B cell (primary cell): ENCODE data around the gene GGA3. TPM values are rescaled to one million over a fixed set of nuclear protein-coding genes. Genes with fewer than 3 reads are reported as not detected.

Source experiments
- ATAC-seq: fragments of 200-7000 bp; cut with Tn5 transposase; one replicate; pipeline ENCODE4 v1.10.0; 2021; ENCODE audit warnings: low read depth, mild to moderate bottlenecking, moderate number of reproducible peaks, moderate library complexity
- CTCF ChIA-PET: fragments of 350-600 bp; sonication (Branson Sonifier 250); formaldehyde crosslinking; loops from one replicate; lab custom pipeline; 2021; ENCODE audit warnings: antibody characterized with exemption, inconsistent platforms; lab: Charles Lee
- POLR2A ChIA-PET: fragments of 350-600 bp; sonication (Branson Sonifier 250); formaldehyde crosslinking; loops from one replicate; lab custom pipeline; 2021; ENCODE audit warnings: antibody characterized with exemption; lab: Charles Lee
- DNase-seq: peaks from one replicate; pipeline ENCODE4 v3.0.0; 2013
- H2AFZ ChIP-seq: 2 replicates; pipeline ENCODE4 v1.6.1; 2012; ENCODE audit warnings: mild to moderate bottlenecking, low read depth, low read length; ENCODE audit not compliant: insufficient read depth, poor library complexity, severe bottlenecking
- H3K27ac ChIP-seq, 2 donors: 1 replicate in 1 of 2; 2 replicates in 1 of 2; pipeline ENCODE4 v1.5.1; 2012 to 2013; ENCODE audit warnings: low read length in 2 of 2, mild to moderate bottlenecking in 2 of 2, moderate library complexity in 1 of 2
- H3K27me3 ChIP-seq, 4 experiments: fragments of 200-600 bp in 1 of 4; sonication (generic) in 1 of 4; replicated peaks in 1 of 4; 1 replicate in 2 of 4; 2 replicates in 2 of 4; pipeline versions ENCODE4 v1.6.1 to v1.7.0; 2013 to 2016; ENCODE audit warnings: low read length in 3 of 4, mild to moderate bottlenecking in 2 of 4, mixed read lengths in 1 of 4, moderate library complexity in 1 of 4; ENCODE audit not compliant: insufficient read depth in 4 of 4, control insufficient read depth in 3 of 4; ENCODE audit errors: control extremely low read depth in 1 of 4
- H3K36me3 ChIP-seq, 2 experiments: replicated peaks in 1 of 2; 1 replicate in 1 of 2; 2 replicates in 1 of 2; pipeline versions ENCODE4 v1.6.1 to v1.7.1; 2013; ENCODE audit warnings: low read length in 1 of 2; ENCODE audit not compliant: insufficient read depth in 2 of 2, control insufficient read depth in 1 of 2; ENCODE audit errors: control extremely low read depth in 1 of 2, extremely low read depth in 1 of 2
- H3K4me1 ChIP-seq, 2 donors: fragments of 200-600 bp in 1 of 2; sonication (generic) in 1 of 2; 1 replicate in 1 of 2; 2 replicates in 1 of 2; pipeline versions ENCODE4 v1.5.1 to v1.6.1; 2013 to 2017; ENCODE audit warnings: low read length in 2 of 2; ENCODE audit not compliant: control insufficient read depth in 2 of 2, insufficient read depth in 2 of 2
- H3K4me2 ChIP-seq: replicated peaks from 2 replicates; pipeline ENCODE3; 2012; ENCODE audit warnings: mild to moderate bottlenecking, low read depth, low read length; ENCODE audit not compliant: poor library complexity, severe bottlenecking
- H3K4me3 ChIP-seq, 5 experiments: fragments of 200-600 bp in 1 of 5; sonication (generic) in 1 of 5; 1 replicate in 3 of 5; 2 replicates in 2 of 5; pipeline versions ENCODE4 v1.5.1 to v1.7.0; 2011 to 2016; ENCODE audit warnings: low read length in 4 of 5, mild to moderate bottlenecking in 4 of 5, low read depth in 2 of 5, control low read depth in 1 of 5, moderate library complexity in 1 of 5; ENCODE audit not compliant: insufficient read depth in 1 of 5; ENCODE audit errors: control extremely low read depth in 1 of 5, extremely low read depth in 1 of 5
- H3K79me2 ChIP-seq: fragments of 200-600 bp; sonication (generic); one replicate; pipeline ENCODE4 v1.6.0; 2016; ENCODE audit warnings: low read length; ENCODE audit not compliant: control insufficient read depth, insufficient read depth
- H3K9ac ChIP-seq: fragments of 200-600 bp; sonication (generic); 2 replicates; pipeline ENCODE4 v1.6.1; 2017; ENCODE audit warnings: mild to moderate bottlenecking, low read length, moderate library complexity
- H3K9me3 ChIP-seq, 3 donors: one replicate each; pipeline versions ENCODE4 v1.6.1 to v1.7.1; 2013; ENCODE audit warnings: low read length in 2 of 3; ENCODE audit not compliant: control insufficient read depth in 2 of 3, insufficient read depth in 1 of 3; ENCODE audit errors: control extremely low read depth in 1 of 3
- H4K20me1 ChIP-seq: 2 replicates; pipeline ENCODE4 v1.6.0; 2012; ENCODE audit warnings: mild to moderate bottlenecking, low read length; ENCODE audit not compliant: insufficient read depth, control insufficient read depth, poor library complexity, severe bottlenecking
- H3K27ac Mint-ChIP-seq: one replicate; pipeline ENCODE4 v1.8.0; 2021; ENCODE audit warnings: mixed read lengths
- H3K27me3 Mint-ChIP-seq: one replicate; pipeline ENCODE4 v1.8.0; 2021; ENCODE audit warnings: mixed read lengths
- H3K4me1 Mint-ChIP-seq: one replicate; pipeline ENCODE4 v1.8.0; 2021; ENCODE audit warnings: mixed read lengths
- H3K4me3 Mint-ChIP-seq: one replicate; pipeline ENCODE4 v1.8.0; 2021; ENCODE audit warnings: mixed read lengths
- H3K9me3 Mint-ChIP-seq: one replicate; pipeline ENCODE4 v1.8.0; 2022; ENCODE audit warnings: mixed read lengths; ENCODE audit not compliant: insufficient read depth
- EZH2 ChIP-seq: IDR thresholded peaks from 2 replicates; pipeline ENCODE4 v1.6.1; 2012; ENCODE audit warnings: borderline replicate concordance, low read depth, mild to moderate bottlenecking, moderate library complexity, low read length; ENCODE audit not compliant: insufficient read depth, poor library complexity, severe bottlenecking
- WGBS: methylation state at CpG from one replicate; pipeline ENCODE4 v1.1.5; 2013; ENCODE audit warnings: missing lambda C conversion rate; ENCODE audit not compliant: insufficient coverage; 5-methylcytosine and 5-hydroxymethylcytosine counted together
- intact Hi-C: fragments of 100-400 bp; cut with micrococcal nuclease; formaldehyde crosslinking; loops from one replicate; pipeline ENCODE4 v1.10.0; 2022
- polyA plus RNA-seq: library from polyadenylated mRNA; depleted of rRNA; stranded (reverse); fragments of >200 nt; gene quantifications from 2 replicates; pipeline ENCODE4 v1.2.3, GENCODE V29; 2012
- total RNA-seq, 2 donors: library from RNA; stranded (reverse); fragments of 120-200 nt in 1 of 2; gene quantifications; 1 replicate in 1 of 2; 2 replicates in 1 of 2; pipeline versions ENCODE4 v1.2.3 to v1.2.4, GENCODE V29; 2013 to 2022
- TF ChIP-seq, protein P1 (sequence below): fragments of 200-600 bp; IDR thresholded peaks from one replicate; pipeline ENCODE4 v1.8.0; 2022; ENCODE audit warnings: antibody characterized with exemption, mild to moderate bottlenecking

The GGA3 gene
- total and polyA plus RNA-seq, 2 donors (not counting 1 experiment from before 2014, with no cell fraction given), result 109 to 135 TPM

DNA sequence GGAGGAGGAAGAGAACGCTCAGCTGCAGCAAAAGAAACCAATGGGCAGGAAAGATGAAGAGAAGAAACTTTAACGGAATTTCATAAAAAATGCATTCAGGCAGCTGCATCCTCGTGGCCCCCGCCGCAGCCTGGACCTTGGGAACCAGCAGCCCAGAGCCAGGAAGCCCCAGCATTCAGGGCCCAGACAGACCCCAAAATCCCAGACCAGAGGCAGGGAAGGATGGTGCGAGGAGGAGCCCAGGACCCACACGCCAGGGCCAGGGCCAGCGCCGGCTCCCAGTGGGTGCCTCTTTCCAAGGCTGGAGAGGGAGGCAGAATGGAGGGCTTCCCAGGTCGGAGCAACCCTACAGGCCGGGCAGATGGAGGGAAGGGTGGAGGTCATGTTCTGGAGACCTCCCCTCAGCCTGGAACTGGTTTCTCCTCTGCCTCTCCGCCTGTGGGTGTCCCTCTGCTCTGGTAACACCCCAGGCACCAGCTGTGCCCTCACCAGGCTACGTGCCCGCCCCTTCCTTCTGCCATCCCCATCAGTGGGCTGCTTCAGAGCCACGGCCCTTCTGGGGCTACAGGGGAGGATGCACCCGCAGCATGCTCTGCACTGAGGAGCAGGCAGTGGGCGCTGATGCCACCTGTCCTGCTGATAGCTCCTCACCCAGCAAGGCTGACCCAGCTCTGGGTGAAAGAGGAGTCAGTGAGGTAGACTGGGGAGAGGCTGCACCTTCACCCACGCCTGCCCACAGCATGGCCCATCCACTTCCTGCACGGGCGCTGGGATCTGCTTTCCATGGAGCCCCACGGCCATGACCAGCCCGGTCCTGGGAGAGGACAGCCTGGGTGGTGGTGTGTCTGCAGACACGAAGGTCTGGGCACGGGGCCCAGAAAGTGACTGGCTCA, 10.8 kb upstream of the GGA3 start:
- Histone ChIP-seq H3K9ac (peak overlapping the region; percentile 88), H3K9me3 (no peaks in the 10 kb centered on the region), H2AFZ (peak overlapping the region; percentile 93), H3K4me2 (peak overlapping the region; percentile 95), H3K27me3 (no peaks in the 10 kb centered on the region), H3K36me3 (peaks cover 0 to 16% of the 10 kb centered on the region in 2 experiments), H3K4me1 (peaks cover 17 to 28% of the 10 kb centered on the region in 2 donors), H3K79me2 (peaks cover 28% of the 10 kb centered on the region), H4K20me1 (no peaks in the 10 kb centered on the region), H3K27ac (peak overlapping the region; percentile 78 to 83), H3K4me3 (peak overlapping the region in 4 of 5 experiments; percentile 72 to 93 (median 80))
- intact Hi-C loops, result loop anchor here (1.0 to 2.0 kb wide), 8 partner anchors 11 to 311 kb away; partner anchors contain the start of genes GGA3, GRB2, MRPS7 and NUP85
- CTCF ChIA-PET, result interaction anchor here (0.9 to 3.7 kb wide), 11 partner anchors 11 to 237 kb away, joined by 3 to 62 read pairs (median 5); partner anchors contain the start of genes GGA3, MRPS7 and SLC25A19
- Mint-ChIP-seq H3K9me3 (no peaks in the 10 kb centered on the region), H3K27me3 (no peaks in the 10 kb centered on the region), H3K4me3 (peak overlapping the region; percentile 88), H3K27ac (peak overlapping the region; percentile 82), H3K4me1 (peaks cover 23% of the 10 kb centered on the region)
- no peak for DNase-seq
- 58% methylated on average over 21 of the region's 24 CpGs for WGBS
- no peak for ATAC-seq
- TF ChIP-seq, protein P1, sequence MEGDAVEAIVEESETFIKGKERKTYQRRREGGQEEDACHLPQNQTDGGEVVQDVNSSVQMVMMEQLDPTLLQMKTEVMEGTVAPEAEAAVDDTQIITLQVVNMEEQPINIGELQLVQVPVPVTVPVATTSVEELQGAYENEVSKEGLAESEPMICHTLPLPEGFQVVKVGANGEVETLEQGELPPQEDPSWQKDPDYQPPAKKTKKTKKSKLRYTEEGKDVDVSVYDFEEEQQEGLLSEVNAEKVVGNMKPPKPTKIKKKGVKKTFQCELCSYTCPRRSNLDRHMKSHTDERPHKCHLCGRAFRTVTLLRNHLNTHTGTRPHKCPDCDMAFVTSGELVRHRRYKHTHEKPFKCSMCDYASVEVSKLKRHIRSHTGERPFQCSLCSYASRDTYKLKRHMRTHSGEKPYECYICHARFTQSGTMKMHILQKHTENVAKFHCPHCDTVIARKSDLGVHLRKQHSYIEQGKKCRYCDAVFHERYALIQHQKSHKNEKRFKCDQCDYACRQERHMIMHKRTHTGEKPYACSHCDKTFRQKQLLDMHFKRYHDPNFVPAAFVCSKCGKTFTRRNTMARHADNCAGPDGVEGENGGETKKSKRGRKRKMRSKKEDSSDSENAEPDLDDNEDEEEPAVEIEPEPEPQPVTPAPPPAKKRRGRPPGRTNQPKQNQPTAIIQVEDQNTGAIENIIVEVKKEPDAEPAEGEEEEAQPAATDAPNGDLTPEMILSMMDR, result no peak
- TF ChIP-seq EZH2, result no peak
- POLR2A ChIA-PET, result interaction anchor here (0.6 to 4.2 kb wide), 6 partner anchors 11 to 158 kb away, joined by 3 to 40 read pairs (median 5); partner anchors contain the start of genes GGA3 and MRPS7
